Measurements from ENCODE around the gene EIF4E1B.

DNA sequence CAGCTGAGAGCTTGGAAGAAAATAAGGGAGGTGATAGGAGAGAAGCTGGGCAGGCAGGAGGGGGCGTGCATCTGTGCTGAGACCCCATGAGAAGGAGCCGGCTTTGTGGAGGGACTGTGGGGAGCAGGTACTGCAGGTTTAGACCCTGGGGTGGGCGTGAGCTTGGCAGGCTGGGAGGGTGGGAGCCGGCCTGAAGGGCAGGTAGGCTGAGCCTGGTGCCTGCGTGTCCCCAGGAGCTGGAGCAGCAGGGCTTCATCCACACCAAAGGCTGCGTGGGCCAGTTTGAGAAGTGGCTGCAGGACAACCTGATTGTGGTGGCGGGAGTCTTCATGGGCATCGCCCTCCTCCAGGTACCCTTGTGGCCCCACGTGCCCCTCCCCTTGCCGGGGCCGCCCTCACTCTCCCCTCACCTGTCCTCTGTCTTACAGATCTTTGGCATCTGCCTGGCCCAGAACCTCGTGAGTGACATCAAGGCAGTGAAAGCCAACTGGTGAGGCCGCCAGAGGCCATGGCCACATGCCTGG, 26.1 kb downstream of the EIF4E1B start:
- no peak for TF ChIP-seq RAD21 (conservative IDR thresholded peaks at IDR 0.05)
- TF ChIP-seq, protein P1, sequence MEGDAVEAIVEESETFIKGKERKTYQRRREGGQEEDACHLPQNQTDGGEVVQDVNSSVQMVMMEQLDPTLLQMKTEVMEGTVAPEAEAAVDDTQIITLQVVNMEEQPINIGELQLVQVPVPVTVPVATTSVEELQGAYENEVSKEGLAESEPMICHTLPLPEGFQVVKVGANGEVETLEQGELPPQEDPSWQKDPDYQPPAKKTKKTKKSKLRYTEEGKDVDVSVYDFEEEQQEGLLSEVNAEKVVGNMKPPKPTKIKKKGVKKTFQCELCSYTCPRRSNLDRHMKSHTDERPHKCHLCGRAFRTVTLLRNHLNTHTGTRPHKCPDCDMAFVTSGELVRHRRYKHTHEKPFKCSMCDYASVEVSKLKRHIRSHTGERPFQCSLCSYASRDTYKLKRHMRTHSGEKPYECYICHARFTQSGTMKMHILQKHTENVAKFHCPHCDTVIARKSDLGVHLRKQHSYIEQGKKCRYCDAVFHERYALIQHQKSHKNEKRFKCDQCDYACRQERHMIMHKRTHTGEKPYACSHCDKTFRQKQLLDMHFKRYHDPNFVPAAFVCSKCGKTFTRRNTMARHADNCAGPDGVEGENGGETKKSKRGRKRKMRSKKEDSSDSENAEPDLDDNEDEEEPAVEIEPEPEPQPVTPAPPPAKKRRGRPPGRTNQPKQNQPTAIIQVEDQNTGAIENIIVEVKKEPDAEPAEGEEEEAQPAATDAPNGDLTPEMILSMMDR (IDR thresholded peaks at IDR 0.05; ENCODE audit: poor library complexity, severe bottlenecking), result no peak
- TF ChIP-seq EZH2 (IDR thresholded peaks at IDR 0.05; ENCODE audit: borderline replicate concordance, insufficient read depth, low read length, poor library complexity, severe bottlenecking), result no peak
- no peak for TF ChIP-seq EP300 (conservative IDR thresholded peaks at IDR 0.05; ENCODE audit: poor library complexity, severe bottlenecking)
- TF ChIP-seq, protein P2, sequence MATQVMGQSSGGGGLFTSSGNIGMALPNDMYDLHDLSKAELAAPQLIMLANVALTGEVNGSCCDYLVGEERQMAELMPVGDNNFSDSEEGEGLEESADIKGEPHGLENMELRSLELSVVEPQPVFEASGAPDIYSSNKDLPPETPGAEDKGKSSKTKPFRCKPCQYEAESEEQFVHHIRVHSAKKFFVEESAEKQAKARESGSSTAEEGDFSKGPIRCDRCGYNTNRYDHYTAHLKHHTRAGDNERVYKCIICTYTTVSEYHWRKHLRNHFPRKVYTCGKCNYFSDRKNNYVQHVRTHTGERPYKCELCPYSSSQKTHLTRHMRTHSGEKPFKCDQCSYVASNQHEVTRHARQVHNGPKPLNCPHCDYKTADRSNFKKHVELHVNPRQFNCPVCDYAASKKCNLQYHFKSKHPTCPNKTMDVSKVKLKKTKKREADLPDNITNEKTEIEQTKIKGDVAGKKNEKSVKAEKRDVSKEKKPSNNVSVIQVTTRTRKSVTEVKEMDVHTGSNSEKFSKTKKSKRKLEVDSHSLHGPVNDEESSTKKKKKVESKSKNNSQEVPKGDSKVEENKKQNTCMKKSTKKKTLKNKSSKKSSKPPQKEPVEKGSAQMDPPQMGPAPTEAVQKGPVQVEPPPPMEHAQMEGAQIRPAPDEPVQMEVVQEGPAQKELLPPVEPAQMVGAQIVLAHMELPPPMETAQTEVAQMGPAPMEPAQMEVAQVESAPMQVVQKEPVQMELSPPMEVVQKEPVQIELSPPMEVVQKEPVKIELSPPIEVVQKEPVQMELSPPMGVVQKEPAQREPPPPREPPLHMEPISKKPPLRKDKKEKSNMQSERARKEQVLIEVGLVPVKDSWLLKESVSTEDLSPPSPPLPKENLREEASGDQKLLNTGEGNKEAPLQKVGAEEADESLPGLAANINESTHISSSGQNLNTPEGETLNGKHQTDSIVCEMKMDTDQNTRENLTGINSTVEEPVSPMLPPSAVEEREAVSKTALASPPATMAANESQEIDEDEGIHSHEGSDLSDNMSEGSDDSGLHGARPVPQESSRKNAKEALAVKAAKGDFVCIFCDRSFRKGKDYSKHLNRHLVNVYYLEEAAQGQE (IDR thresholded peaks at IDR 0.05; ENCODE audit: borderline replicate concordance), result no peak
- TF ChIP-seq TAF1 (IDR thresholded peaks at IDR 0.05; ENCODE audit: low read depth), result no peak
- no peak for TF ChIP-seq MXI1 (conservative IDR thresholded peaks at IDR 0.05; ENCODE audit: poor library complexity, severe bottlenecking)

All from neural cell (in vitro differentiated cells).